PFSK-1 (cell line): ENCODE data around the gene LMOD2.

Source experiments
- FOXP2 ChIP-seq: optimal IDR thresholded peaks from 2 replicates; pipeline ENCODE3; 2011; ENCODE audit warnings: borderline replicate concordance, control low read depth, inconsistent platforms; ENCODE audit not compliant: insufficient read depth; ENCODE audit errors: extremely low read length, extremely low read depth
- POLR2AphosphoS5 ChIP-seq: IDR thresholded peaks from 2 replicates; pipeline ENCODE4 v1.6.1; 2012; ENCODE audit warnings: low read depth, mild to moderate bottlenecking, control low read depth, low read length, moderate library complexity
- SIN3A ChIP-seq: IDR thresholded peaks from 2 replicates; pipeline ENCODE4 v1.6.1; 2012; ENCODE audit warnings: mild to moderate bottlenecking, low read length, moderate library complexity, borderline replicate concordance; ENCODE audit not compliant: insufficient read depth
- TAF1 ChIP-seq: IDR thresholded peaks from 2 replicates; pipeline ENCODE4 v1.6.1; 2012; ENCODE audit warnings: low read length, control low read depth, borderline replicate concordance; ENCODE audit not compliant: insufficient read depth
- TF ChIP-seq, protein P1 (sequence below), 2 experiments: IDR thresholded peaks; 2 replicates each; pipeline versions ENCODE4 v1.6.1 to v1.8.0; 2011 to 2012; ENCODE audit warnings: low read depth in 2 of 2, low read length in 2 of 2, control low read depth in 1 of 2, inconsistent platforms in 1 of 2, mild to moderate bottlenecking in 1 of 2, moderate library complexity in 1 of 2; ENCODE audit not compliant: insufficient read depth in 1 of 2

The LMOD2 gene

DNA sequence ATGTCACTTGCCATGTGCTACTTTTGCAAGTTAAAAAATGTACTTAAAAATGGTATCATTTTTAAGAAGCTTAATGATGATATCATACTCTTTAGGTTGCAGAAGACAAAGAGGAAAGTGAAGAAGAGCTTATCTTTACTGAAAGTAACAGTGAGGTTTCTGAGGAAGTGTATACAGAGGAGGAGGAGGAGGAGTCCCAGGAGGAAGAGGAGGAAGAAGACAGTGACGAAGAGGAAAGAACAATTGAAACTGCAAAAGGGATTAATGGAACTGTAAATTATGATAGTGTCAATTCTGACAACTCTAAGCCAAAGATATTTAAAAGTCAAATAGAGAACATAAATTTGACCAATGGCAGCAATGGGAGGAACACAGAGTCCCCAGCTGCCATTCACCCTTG is 6.1 kb downstream of the LMOD2 start:
- TF ChIP-seq, protein P1, sequence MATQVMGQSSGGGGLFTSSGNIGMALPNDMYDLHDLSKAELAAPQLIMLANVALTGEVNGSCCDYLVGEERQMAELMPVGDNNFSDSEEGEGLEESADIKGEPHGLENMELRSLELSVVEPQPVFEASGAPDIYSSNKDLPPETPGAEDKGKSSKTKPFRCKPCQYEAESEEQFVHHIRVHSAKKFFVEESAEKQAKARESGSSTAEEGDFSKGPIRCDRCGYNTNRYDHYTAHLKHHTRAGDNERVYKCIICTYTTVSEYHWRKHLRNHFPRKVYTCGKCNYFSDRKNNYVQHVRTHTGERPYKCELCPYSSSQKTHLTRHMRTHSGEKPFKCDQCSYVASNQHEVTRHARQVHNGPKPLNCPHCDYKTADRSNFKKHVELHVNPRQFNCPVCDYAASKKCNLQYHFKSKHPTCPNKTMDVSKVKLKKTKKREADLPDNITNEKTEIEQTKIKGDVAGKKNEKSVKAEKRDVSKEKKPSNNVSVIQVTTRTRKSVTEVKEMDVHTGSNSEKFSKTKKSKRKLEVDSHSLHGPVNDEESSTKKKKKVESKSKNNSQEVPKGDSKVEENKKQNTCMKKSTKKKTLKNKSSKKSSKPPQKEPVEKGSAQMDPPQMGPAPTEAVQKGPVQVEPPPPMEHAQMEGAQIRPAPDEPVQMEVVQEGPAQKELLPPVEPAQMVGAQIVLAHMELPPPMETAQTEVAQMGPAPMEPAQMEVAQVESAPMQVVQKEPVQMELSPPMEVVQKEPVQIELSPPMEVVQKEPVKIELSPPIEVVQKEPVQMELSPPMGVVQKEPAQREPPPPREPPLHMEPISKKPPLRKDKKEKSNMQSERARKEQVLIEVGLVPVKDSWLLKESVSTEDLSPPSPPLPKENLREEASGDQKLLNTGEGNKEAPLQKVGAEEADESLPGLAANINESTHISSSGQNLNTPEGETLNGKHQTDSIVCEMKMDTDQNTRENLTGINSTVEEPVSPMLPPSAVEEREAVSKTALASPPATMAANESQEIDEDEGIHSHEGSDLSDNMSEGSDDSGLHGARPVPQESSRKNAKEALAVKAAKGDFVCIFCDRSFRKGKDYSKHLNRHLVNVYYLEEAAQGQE (IDR thresholded peaks at IDR 0.05; ENCODE audit: insufficient read depth in 1 of 2, low read depth in 2 of 2, low read length in 2 of 2) = no peak
- TF ChIP-seq POLR2AphosphoS5 (no peak), SIN3A (no peak), TAF1 (no peak)

- TF ChIP-seq TAF1 (no peak), POLR2AphosphoS5 (no peak), FOXP2 (no peak), SIN3A (no peak)
- TF ChIP-seq, protein P1 (IDR thresholded peaks at IDR 0.05; ENCODE audit: insufficient read depth in 1 of 2, low read depth in 2 of 2, low read length in 2 of 2) = no peak
Measured at GRCh38 chr7:123662293-123662692, 6.6 kb downstream of the LMOD2 start.

DNA sequence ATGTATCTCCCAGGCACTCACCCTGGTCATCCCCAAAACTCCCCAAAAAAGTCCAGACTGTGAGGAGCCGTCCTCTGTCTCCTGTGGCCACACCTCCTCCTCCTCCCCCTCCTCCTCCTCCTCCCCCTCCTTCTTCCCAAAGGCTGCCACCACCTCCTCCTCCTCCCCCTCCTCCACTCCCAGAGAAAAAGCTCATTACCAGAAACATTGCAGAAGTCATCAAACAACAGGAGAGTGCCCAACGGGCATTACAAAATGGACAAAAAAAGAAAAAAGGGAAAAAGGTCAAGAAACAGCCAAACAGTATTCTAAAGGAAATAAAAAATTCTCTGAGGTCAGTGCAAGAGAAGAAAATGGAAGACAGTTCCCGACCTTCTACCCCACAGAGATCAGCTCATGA is 7.1 kb downstream of the LMOD2 start:
- TF ChIP-seq POLR2AphosphoS5 (no peak), FOXP2 (no peak), SIN3A (no peak), TAF1 (no peak)
- TF ChIP-seq, protein P1 (IDR thresholded peaks at IDR 0.05; ENCODE audit: insufficient read depth in 1 of 2, low read depth in 2 of 2, low read length in 2 of 2) = no peak

GRCh38 chr7:123663200-123663599 is 7.5 kb downstream of the LMOD2 start:
- TF ChIP-seq POLR2AphosphoS5 = no peak
- no peak for TF ChIP-seq SIN3A
- no peak for TF ChIP-seq FOXP2
- TF ChIP-seq TAF1 = no peak

DNA sequence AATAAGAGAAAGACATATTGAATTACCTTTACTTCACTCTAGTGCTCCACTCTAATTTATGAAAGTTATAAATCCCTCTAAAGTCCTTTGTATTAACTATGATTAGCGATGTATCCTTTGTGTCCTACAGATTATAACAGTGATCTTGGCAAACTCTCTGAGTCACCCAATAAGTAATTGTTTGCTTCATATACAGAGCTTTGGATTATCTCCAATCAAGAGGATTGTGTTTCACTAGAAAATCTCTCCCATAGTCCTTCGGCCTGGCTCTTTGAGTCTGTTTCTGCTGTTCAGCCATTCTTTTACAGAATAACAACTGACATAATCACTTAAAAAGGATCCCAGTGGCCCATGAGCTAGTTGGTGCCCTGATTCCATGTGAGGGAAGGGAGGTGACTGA is 9.5 kb downstream of the LMOD2 start:
- TF ChIP-seq, protein P1 (IDR thresholded peaks at IDR 0.05; ENCODE audit: insufficient read depth in 1 of 2, low read depth in 2 of 2, low read length in 2 of 2) = no peak
- TF ChIP-seq POLR2AphosphoS5 = no peak
- no peak for TF ChIP-seq FOXP2
- no peak for TF ChIP-seq TAF1
- TF ChIP-seq SIN3A = no peak

GRCh38 chr7:123665896-123666295 is 10.2 kb downstream of the LMOD2 start:
- no peak for TF ChIP-seq POLR2AphosphoS5
- no peak for TF ChIP-seq SIN3A
- TF ChIP-seq TAF1 = no peak
- TF ChIP-seq, protein P1 (IDR thresholded peaks at IDR 0.05; ENCODE audit: insufficient read depth in 1 of 2, low read depth in 2 of 2, low read length in 2 of 2) = no peak
- no peak for TF ChIP-seq FOXP2
